Neural cell (in vitro differentiated cells): ENCODE measurements around the gene ZCCHC24.

Experiments used
- CTCF ChIP-seq: fragments of 450-650 bp; IDR thresholded peaks from 2 replicates; pipeline ENCODE4 v1.5.1; 2014; ENCODE audit warnings: antibody characterized with exemption, mild to moderate bottlenecking, moderate library complexity; ENCODE audit not compliant: poor library complexity, severe bottlenecking
- EP300 ChIP-seq: fragments of 450-650 bp; conservative IDR thresholded peaks from 2 replicates; pipeline ENCODE4 v1.6.1; 2014; ENCODE audit warnings: antibody characterized with exemption, mild to moderate bottlenecking, moderate library complexity; ENCODE audit not compliant: poor library complexity, severe bottlenecking
- EZH2 ChIP-seq: fragments of 200-600, 300-800 bp; shearing (Covaris generic), sonication (generic); IDR thresholded peaks from 2 replicates; pipeline ENCODE4 v1.6.1; 2014; ENCODE audit warnings: antibody characterized with exemption, low read length, borderline replicate concordance, mild to moderate bottlenecking; ENCODE audit not compliant: insufficient read depth, poor library complexity, severe bottlenecking
- MXI1 ChIP-seq: fragments of 450-650 bp; conservative IDR thresholded peaks from 2 replicates; pipeline ENCODE4 v1.6.1; 2014; ENCODE audit warnings: antibody characterized with exemption, mild to moderate bottlenecking; ENCODE audit not compliant: poor library complexity, severe bottlenecking
- POLR2AphosphoS5 ChIP-seq: IDR thresholded peaks from 2 replicates; pipeline ENCODE4 v1.6.1; 2012
- REST ChIP-seq: IDR thresholded peaks from 2 replicates; pipeline ENCODE4 v1.6.1; 2012; ENCODE audit warnings: borderline replicate concordance
- SMC3 ChIP-seq: fragments of 450-650 bp; conservative IDR thresholded peaks from 2 replicates; pipeline ENCODE4 v1.6.1; 2014; ENCODE audit warnings: antibody characterized with exemption, mild to moderate bottlenecking, moderate library complexity; ENCODE audit not compliant: poor library complexity

GRCh38 chr10:79482741-79483140 lies 37.3 kb upstream of the ZCCHC24 start:
- TF ChIP-seq CTCF (no peak), EZH2 (no peak), EP300 (no peak), REST (no peak), SMC3 (no peak), MXI1 (no peak), POLR2AphosphoS5 (no peak)
